ENCODE measurements around the gene CNBD2.
"Not testable (repeated sequence)": the region's sequence is repeated elsewhere in the genome, so short reads cannot be mapped to it uniquely, and the experiment has no call there.

The CNBD2 gene

DNA sequence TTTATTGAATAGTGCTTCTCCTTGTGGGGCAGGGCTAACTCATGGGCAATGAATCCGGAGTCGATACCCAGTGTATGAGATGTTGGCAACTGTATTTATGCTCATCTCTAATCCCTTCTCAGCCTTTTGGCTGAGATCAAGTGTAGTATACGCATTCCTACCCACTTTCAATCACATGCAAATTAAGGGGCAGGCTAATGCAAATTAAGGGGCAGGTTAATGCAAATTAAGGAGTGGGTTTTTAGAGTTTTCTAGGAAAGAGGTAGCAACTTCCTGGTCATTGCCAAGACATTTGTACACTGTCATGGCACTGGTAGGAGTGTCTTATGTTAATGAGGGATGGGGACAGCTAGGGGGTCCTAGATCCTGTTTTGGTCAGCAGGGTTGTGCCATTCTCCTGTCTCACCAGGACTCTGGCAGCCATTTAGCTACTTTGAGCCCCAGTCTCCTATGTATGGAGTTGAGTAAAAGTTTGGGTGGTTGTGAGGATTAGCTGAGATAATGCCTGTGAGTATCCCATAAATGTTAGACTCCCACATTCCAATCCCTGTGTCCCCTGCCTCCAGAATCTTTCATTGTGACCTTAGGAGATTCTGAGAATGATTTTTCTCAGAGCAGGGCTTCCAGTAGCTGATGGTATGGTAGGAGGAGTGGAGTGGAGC, at the start of gene CNBD2:
Gene CNBD2 (plus strand): TSS at position 612 of the 662 bp plus-strand sequence. CDS start 173 bp downstream, outside the sequence.
- no peak for DNase-seq (ENCODE audit: low spot score)

- DNase-seq (ENCODE audit: low spot score) = no peak
These were observed 47.9 kb upstream of the CNBD2 start for GRCh38 chr20:35920523-35920922.

DNA sequence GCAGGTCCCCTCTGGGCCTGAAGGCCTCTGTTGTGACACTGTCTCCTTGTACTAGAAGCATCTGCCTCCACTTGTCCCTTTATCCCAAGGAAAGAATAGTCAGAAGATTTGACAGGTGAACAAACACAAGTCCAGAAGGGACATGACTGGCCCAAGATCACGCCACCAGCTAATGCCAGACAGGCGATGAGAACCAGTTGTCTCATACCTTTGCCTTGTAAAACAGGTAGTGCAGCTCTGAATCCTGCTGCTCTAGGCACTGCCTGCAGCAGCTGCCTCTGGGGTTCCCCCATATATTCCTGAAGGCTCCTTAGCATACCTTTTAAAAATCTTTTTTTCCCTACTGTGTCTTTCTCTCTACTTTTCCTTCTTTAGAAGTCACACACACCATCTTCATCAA, 39.1 kb upstream of the CNBD2 start:
- DNase-seq (ENCODE audit: low spot score) = no peak

- no peak for DNase-seq (ENCODE audit: low spot score)
These were observed 34.3 kb upstream of the CNBD2 start for GRCh38 chr20:35934050-35934449.

DNA sequence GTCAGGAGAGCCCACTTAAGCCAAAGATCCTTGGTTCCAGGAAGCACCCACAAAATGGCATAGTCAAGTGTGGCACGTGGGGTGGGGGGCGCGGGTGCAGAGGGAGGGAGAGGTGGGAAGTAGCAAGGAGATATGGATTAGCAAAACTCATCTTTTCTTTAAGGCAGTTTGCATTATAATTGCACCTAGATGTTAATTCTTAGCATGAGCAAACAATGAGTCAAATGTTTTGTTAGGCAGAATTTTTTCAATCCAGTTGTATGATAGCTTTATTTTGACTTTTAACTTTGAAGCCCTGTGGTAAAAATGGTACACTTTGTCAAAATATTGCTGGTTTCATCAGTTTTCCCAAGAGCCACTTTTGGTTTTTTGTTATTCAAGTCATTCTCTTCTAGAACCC, 29.1 kb upstream of the CNBD2 start:
- DNase-seq (ENCODE audit: low spot score) = no peak

DNA sequence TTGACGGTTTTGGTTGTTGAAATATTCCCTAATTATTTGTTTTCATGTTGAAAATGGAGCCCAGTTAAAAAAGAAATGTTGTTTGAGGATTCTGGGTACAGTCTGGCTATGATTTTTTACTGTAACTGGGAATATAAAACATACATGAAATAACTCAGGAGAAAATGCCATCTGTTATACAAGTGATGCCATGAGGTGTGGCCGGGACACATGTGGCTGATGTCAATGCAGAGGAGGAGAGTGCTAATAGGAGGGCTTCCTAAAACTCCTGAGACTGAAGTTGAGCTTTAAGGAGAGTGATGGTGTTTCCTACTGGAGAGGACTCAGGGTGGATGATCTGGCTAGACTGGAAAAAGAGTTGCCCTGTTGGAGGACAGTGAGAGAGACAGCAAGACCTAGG, 26.8 kb upstream of the CNBD2 start:
- DNase-seq (ENCODE audit: low spot score) = no peak

- no peak for DNase-seq (ENCODE audit: low spot score)
These were observed 26.1 kb upstream of the CNBD2 start for GRCh38 chr20:35942243-35942642.

- DNase-seq (ENCODE audit: low spot score) = peak; percentile 46
These were observed 20.9 kb upstream of the CNBD2 start for GRCh38 chr20:35947489-35947888.

GRCh38 chr20:35947907-35948306, 20.5 kb upstream of the CNBD2 start:
- DNase-seq (ENCODE audit: low spot score) = no peak

GRCh38 chr20:35950093-35950492, 18.3 kb upstream of the CNBD2 start:
- DNase-seq (ENCODE audit: low spot score) = no peak

- not testable (repeated sequence) for DNase-seq (ENCODE audit: low spot score)
These were observed 16.3 kb upstream of the CNBD2 start for GRCh38 chr20:35952080-35952479.

DNA sequence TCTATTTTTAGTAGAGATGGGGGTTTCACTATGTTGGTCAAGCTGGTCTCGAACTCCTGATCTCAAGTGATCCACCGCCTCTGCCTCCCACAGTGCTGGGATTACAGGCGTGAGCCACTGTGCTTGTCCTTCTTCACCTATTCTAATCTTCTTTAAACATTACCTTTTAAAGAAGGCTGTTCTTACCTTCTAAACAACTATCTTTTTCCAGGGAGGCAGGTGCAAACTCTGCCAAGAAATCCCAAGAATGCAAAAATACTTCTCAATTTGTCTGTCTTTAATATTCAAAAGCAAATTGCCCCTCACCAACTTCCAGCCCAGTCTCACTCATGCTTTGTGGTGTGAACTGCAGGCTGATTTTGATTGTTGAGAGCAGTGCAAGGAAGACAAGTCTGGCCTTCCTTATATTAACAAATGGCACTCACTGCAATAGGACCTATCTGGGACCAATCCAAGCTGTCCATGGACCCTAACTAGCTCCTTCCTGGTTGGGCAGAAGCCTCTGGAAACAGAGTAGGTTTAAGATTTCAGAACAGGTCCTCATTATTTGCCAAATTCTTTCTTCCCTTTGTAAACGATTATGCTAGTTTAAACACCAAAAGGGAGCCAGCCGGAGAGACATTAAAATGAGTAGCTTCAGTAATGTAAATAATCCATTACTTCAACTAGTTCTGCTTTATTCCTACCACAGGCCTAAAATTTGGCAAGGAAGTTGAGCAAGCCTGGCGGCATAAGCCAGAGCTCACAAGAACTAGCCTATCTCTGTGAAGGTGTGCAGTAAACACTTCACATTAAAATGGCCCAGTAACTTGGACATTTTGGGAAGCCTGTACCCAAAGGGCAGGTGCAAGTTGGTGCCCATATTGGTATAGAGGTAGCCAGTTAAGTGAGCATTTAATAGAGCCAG, 15.7 kb upstream of the CNBD2 start:
- DNase-seq (ENCODE audit: low spot score) = no peak

DNA sequence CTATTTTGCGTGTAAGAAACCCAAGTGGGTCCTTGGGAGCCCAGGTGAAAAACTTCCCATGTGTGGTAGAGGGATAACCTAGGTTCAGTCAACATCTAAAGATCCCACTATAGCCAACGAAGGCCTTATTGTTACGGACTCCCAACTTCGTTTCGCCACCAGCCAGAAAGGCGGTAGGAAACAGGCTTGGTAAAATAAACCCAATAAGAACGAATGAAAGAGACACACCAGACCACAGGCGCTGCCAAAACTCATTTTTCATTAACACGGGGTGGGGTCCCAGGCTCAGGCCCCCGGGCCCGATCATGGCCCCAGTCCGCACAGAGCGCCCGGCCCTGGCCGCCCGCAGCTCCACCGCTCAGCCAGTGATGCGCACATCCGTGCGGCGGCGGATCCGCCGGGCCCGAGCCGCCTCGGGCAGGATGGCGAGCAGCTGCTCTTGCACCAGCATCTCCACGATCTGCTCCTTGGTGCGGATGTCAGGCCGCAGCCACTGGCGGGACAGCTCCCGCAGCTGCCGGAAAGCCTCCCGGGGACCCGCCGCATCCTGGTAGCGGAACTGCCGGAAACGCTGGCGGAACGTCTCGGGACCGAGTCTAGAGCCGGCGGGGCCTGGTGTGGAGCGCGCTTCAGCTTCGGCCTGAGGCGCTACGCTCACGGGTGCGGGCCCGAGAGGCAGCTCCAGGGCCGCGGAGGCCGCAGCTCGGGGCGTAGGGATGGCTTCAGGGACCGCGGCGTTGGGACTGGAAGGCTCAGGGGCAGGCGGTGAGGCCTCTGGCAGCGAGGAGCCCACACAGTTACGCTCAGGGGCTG, 14.8 kb upstream of the CNBD2 start:
- DNase-seq (ENCODE audit: low spot score) = peak; percentile 39

GRCh38 chr20:35954200-35954906, 14.0 kb upstream of the CNBD2 start, which contains the start of gene SCAND1:
Gene SCAND1, minus strand, starts transcription at chr20:35954502. Its CDS starts 218 bp downstream, at chr20:35954284.
- peak; percentile 92 for DNase-seq (ENCODE audit: low spot score)

GRCh38 chr20:35954907-35955251, 13.5 kb upstream of the CNBD2 start:
- DNase-seq (ENCODE audit: low spot score) = no peak

- no peak for DNase-seq (ENCODE audit: low spot score)
These were observed 11.8 kb upstream of the CNBD2 start for GRCh38 chr20:35956616-35957015.

GRCh38 chr20:35959291-35959690, 9.1 kb upstream of the CNBD2 start:
- DNase-seq (ENCODE audit: low spot score) = not testable (repeated sequence)

- no peak for DNase-seq (ENCODE audit: low spot score)
These were observed 4.5 kb upstream of the CNBD2 start for GRCh38 chr20:35963878-35964277.

GRCh38 chr20:35968930-35969329, 540 bp downstream of the CNBD2 start:
- no peak for DNase-seq (ENCODE audit: low spot score)

DNA sequence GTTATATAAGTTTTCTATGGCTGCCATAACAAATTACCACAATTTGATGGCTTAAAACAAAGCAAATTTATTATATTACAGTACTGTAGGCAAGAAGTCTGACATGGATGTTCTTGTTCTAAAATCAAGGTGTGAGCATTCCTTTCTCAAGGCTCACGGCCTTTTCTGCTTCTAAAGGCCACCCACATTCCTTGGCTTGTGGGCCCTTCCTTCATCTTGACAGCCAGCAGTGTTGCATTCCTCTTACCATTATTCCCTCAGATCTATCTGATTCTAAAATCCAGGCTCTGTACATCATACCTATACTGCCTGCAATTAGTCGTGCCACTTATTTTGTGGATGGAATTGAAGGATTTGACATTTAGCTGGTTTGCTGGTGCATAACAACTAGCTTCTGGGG, 3.6 kb downstream of the CNBD2 start:
- no peak for DNase-seq (ENCODE audit: low spot score)

DNA sequence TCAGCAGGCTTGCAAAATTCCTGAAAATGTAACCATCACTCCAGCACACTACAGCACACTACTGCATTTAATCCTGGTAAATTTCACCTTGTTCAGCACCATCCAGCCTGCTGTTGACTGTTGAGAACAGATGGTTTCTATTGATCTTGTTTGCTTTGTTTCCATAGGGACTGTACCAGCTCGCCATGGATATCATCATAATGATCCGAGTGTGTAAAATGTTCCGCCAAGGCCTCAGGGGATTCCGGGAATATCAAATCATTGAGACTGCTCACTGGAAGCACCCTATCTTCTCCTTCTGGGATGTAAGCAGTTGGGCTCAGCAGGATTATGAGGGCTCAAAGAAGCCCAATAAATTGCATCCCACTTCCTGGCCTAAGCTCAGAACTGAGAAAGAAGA, 4.1 kb downstream of the CNBD2 start:
- DNase-seq (ENCODE audit: low spot score) = no peak

DNA sequence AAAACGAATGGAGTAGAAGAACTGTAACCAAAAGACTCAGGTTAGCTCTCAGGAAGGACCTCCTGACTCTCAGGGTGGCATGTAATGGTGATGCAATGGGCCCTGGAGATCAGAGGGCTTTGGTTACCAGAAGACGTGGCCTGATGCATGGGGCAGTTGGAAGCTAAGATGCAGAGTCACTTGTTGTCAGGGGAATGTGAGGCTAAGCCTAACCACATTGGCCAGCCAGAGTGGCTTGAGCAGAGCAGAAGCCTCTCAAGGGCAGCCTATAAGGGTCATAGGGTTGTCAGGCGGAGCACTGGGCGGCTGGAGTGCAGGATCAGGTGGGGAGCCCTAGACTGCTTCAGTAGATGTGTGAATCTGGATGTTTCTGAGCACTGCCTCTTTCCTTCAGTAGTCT, 5.9 kb downstream of the CNBD2 start:
- no peak for DNase-seq (ENCODE audit: low spot score)
